HepG2 (cell line): ENCODE measurements around the gene NFIC.

Source experiments
- CTCF ChIP-seq: sonication (generic); formaldehyde crosslinking; IDR thresholded peaks from 2 replicates; pipeline ENCODE4 v1.5.0; 2020; ENCODE audit warnings: mild to moderate bottlenecking, missing genetic modification reagents, moderate library complexity
- HMG20A ChIP-seq: IDR thresholded peaks from 2 replicates; pipeline ENCODE4 v1.6.1; 2016; ENCODE audit warnings: borderline replicate concordance
- MAX ChIP-seq: IDR thresholded peaks from 2 replicates; pipeline ENCODE4 v1.6.1; 2012; ENCODE audit warnings: inconsistent platforms
- NFE2 ChIP-seq: sonication (generic); formaldehyde crosslinking; IDR thresholded peaks from 2 replicates; pipeline ENCODE4 v1.4.0; 2020; ENCODE audit warnings: missing genetic modification reagents
- POLR2AphosphoS5 ChIP-seq: IDR thresholded peaks from 2 replicates; pipeline ENCODE4 v1.6.1; 2012; ENCODE audit warnings: low read depth, low read length
- SP2 ChIP-seq: sonication (generic); formaldehyde crosslinking; IDR thresholded peaks from 2 replicates; pipeline ENCODE4 v1.5.1; 2020; ENCODE audit warnings: mild to moderate bottlenecking, missing genetic modification reagents
- TARDBP ChIP-seq: sonication (generic); formaldehyde crosslinking; IDR thresholded peaks from 2 replicates; pipeline ENCODE4 v1.8.0; 2022; ENCODE audit warnings: mild to moderate bottlenecking, missing genetic modification reagents
- ZNF512B ChIP-seq: sonication (generic); formaldehyde crosslinking; IDR thresholded peaks from 2 replicates; pipeline ENCODE4 v1.5.1; 2020; ENCODE audit warnings: missing genetic modification reagents, mild to moderate bottlenecking, borderline replicate concordance
- ZNF780A ChIP-seq: sonication (generic); formaldehyde crosslinking; IDR thresholded peaks from 2 replicates; pipeline ENCODE4 v1.8.0; 2022; ENCODE audit warnings: mild to moderate bottlenecking, missing genetic modification reagents, moderate library complexity

- no peak for TF ChIP-seq HMG20A (CRISPR knock-in tag)
- TF ChIP-seq ZNF512B (CRISPR knock-in tag) = no peak
- no peak for TF ChIP-seq ZNF780A (CRISPR knock-in tag)
- no peak for TF ChIP-seq CTCF
- peak; percentile 43; the same call in 1 of the 2 replicates for TF ChIP-seq MAX
- TF ChIP-seq TARDBP (CRISPR knock-in tag) = no peak
- TF ChIP-seq SP2 = no peak
- TF ChIP-seq POLR2AphosphoS5 = no peak
- TF ChIP-seq NFE2 (CRISPR knock-in tag) = no peak
Observed at GRCh38 chr19:3359015-3359918, 7.1 kb upstream of the NFIC start.
